GOT3 (cell line): ENCODE measurements around the gene LXN.

ENCODE experiments used
- DNase-seq: peaks from one replicate; lab custom pipeline; 2025; ENCODE audit warnings: mixed read lengths; lab: John Stamatoyannopoulos, UW

Gene LXN

GRCh38 chr3:158671821-158672214, 630 bp downstream of the LXN start:
- DNase-seq, result no peak

- DNase-seq, result no peak
These were observed 3.9 kb downstream of the LXN start for GRCh38 chr3:158668506-158668905.

- no peak for DNase-seq
These were observed 6.0 kb downstream of the LXN start for GRCh38 chr3:158666416-158666815.

- no peak for DNase-seq
These were observed 8.6 kb downstream of the LXN start for GRCh38 chr3:158663832-158664231.

GRCh38 chr3:158663246-158663645, 9.2 kb downstream of the LXN start:
- DNase-seq, result no peak

GRCh38 chr3:158660711-158661110, 11.7 kb downstream of the LXN start:
- no peak for DNase-seq

GRCh38 chr3:158659454-158660237, 12.8 kb downstream of the LXN start:
- DNase-seq, result peak; percentile 14

GRCh38 chr3:158658889-158659288, 13.6 kb downstream of the LXN start:
- DNase-seq, result no peak

- no peak for DNase-seq
These were observed 20.0 kb downstream of the LXN start for GRCh38 chr3:158652463-158652862.

- DNase-seq, result no peak
These were observed 21.3 kb downstream of the LXN start for GRCh38 chr3:158651192-158651591.

- no peak for DNase-seq
These were observed 22.7 kb downstream of the LXN start for GRCh38 chr3:158649791-158650190.

GRCh38 chr3:158644345-158644908, 28.0 kb downstream of the LXN start, which contains the start of gene GFM1:
Gene GFM1, plus strand, starts transcription at chr3:158644527. Its CDS starts 108 bp downstream, at chr3:158644635.
- peak; percentile 81 for DNase-seq

GRCh38 chr3:158642474-158643210, 29.8 kb downstream of the LXN start:
- DNase-seq, result no peak

- no peak for DNase-seq
These were observed 30.4 kb downstream of the LXN start for GRCh38 chr3:158642005-158642404.

GRCh38 chr3:158640646-158641045, 31.8 kb downstream of the LXN start:
- DNase-seq, result no peak

GRCh38 chr3:158631981-158632380, 40.5 kb downstream of the LXN start:
- DNase-seq, result no peak

- DNase-seq, result no peak
These were observed 46.6 kb downstream of the LXN start for GRCh38 chr3:158625881-158626280.

GRCh38 chr3:158617982-158618875, 54.2 kb downstream of the LXN start:
- DNase-seq, result no peak
